Activated CD8-positive, alpha-beta memory T cell treated with anti-CD3 and anti-CD28 coated beads, Interleukin-2, amount 10 ng/mL, durations not matched to agents 7 days and 5 days (primary cell): Measurements from ENCODE around the gene COL18A1. TPM values are rescaled to one million over a fixed set of nuclear protein-coding genes. Genes with fewer than 3 reads are reported as not detected.

Experiments used
- ATAC-seq: fragments of 150-1000 bp; cut with Tn5 transposase; one replicate; pipeline ENCODE4 v1.10.0; 2021; ENCODE audit warnings: moderate library complexity
- CTCF ChIA-PET: fragments of 350-600 bp; sonication (Branson Sonifier 250); formaldehyde crosslinking; loops from one replicate; lab custom pipeline; 2021; ENCODE audit warnings: antibody characterized with exemption; lab: Charles Lee
- DNase-seq: peaks from one replicate; pipeline ENCODE4 v3.0.0-alpha.2; 2020
- H3K27ac Mint-ChIP-seq: one replicate; pipeline ENCODE4 v1.8.0; 2021; ENCODE audit warnings: mild to moderate bottlenecking, mixed read lengths
- H3K27me3 Mint-ChIP-seq: one replicate; pipeline ENCODE4 v1.8.0; 2021; ENCODE audit warnings: mixed read lengths
- H3K36me3 Mint-ChIP-seq: one replicate; pipeline ENCODE4 v1.8.0; 2021; ENCODE audit warnings: mild to moderate bottlenecking, mixed read lengths
- H3K4me1 Mint-ChIP-seq: one replicate; pipeline ENCODE4 v1.8.0; 2021; ENCODE audit warnings: mixed read lengths
- H3K4me3 Mint-ChIP-seq: one replicate; pipeline ENCODE4 v1.8.0; 2021; ENCODE audit warnings: mild to moderate bottlenecking, moderate library complexity, mixed read lengths
- H3K9me3 Mint-ChIP-seq: one replicate; pipeline ENCODE4 v1.8.0; 2022; ENCODE audit warnings: low read depth, mixed read lengths
- total RNA-seq, 2 experiments: library from RNA; stranded (reverse); gene quantifications; one replicate each; pipeline ENCODE4 v1.2.3, GENCODE V29; 2021

The COL18A1 gene
- total RNA-seq, 2 experiments from 2014 or later, result 5.2 to 7.3 TPM

DNA sequence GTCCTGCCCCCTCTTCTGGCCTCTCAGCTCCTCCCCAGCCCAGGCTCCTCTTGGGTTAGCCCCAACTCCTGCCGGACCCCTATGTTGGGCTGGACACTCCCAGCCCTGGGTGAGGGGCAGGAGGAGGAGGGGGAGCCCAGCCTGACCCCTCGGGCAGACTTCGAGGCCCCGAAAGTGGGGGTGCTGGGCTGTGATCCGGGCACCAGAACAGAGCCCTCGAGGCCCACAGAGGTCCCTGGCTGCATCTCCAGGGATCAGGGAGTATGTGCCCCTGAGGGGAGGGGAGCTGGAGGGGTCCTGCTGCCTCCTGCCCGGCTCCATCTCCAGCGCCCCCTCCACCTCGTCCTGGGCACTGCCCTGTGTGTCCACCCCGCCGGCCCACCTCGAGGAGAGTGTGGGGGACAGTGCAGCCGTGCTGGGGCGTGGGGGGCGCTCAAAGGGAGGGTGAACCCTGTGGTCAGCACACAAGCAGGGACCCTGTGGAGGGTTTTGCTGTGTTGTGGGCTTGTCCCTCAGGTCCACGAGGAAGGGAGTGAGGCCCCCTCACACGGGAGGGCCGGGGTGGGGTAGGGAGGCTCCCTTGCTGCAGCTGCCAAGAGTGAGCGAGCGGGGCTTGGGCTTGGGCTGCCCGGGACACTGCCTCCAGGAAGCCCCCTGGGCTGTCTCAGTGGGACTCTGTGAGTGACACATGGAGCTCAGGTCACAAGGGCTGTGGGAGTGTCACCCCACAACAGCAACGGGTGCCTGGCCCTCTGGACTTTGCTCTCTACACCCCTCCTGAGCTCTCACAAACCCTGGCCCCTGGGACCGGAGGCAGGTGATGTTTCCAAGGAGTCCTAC lies 54.4 kb downstream of the COL18A1 start:
- Mint-ChIP-seq H3K36me3 (no peaks in the 10 kb centered on the region), H3K4me1 (no peaks in the 10 kb centered on the region), H3K27me3 (peaks cover 14% of the 10 kb centered on the region), H3K9me3 (no peaks in the 10 kb centered on the region), H3K4me3 (no peak overlapping the region), H3K27ac (no peak overlapping the region)
- no peak for DNase-seq
- no peak for ATAC-seq
- CTCF ChIA-PET, result no interaction called here

DNA sequence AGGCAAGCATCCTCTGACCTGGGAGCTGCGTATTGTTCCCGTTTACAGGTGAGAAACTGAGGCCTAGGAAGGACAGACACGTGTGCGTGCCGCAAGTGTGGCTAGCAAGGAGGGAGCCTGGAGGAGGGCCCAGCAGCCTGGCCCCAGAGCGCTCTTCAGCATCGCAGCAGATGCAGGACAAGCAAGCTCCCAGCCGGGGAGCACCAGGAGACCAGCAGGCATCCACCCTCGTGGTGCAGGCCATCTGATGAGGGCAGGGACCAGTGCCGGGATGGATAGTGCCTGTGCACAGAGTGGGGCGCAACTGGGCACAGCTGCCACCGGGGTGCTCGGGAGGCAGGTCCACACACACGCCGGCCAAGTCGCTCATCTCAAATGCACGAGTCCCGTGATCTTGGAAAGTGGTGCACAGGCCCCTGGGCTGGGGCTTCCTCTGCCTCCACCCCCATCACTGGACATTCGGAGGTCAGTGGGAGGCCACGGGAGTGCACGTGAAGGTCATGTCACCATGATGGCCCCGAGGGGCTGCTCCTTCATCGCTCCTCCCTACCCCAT lies 55.1 kb downstream of the COL18A1 start:
- H3K4me1 Mint-ChIP-seq, result no peaks in the 10 kb centered on the region
- ATAC-seq, result no peak
- no peaks in the 10 kb centered on the region for H3K9me3 Mint-ChIP-seq
- CTCF ChIA-PET, result interaction anchor here (0.9 kb wide), 1 partner anchor 320 kb away, joined by 4 read pairs; no protein-coding TSS in a partner anchor
- no peak overlapping the region for H3K4me3 Mint-ChIP-seq
- peaks cover 14% of the 10 kb centered on the region for H3K27me3 Mint-ChIP-seq
- H3K27ac Mint-ChIP-seq, result no peak overlapping the region
- DNase-seq, result no peak
- no peaks in the 10 kb centered on the region for H3K36me3 Mint-ChIP-seq

DNA sequence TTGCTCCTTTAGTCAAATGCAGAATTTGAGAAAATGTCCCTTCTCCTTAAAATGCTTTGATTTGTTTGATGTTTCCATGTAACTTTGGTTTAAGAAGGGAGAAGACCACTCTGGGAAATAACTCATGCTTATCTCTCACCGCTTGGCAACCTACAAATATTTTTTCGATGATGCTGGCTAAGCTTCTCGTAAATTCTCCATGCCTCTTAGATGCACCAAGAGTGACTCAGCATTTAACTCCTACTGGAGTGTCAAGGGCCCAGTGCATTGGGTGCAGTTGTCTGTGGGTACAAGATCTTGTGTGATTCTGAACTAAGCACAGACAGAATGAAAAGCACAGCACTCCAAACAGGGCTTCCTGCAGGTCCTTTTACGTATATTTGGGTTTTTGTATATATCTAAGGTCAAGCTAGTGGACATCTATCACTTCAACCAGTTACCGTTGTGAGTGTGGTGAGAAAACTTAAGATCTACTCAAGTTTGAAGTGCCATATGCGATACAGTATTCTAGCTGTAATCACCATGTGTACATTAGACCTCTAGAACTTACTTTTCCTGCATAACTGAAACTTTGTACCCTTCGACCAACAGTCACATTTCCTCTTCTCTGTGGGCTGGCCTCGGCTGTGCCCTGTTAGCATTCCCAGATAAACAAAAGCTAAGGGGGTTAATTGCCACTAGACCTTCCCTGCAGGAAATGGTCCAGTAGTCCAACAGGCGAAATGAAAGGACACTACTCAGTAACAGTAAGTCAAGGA lies 55.8 kb downstream of the COL18A1 start:
- H3K27ac Mint-ChIP-seq, result no peak overlapping the region
- H3K9me3 Mint-ChIP-seq, result no peaks in the 10 kb centered on the region
- no peaks in the 10 kb centered on the region for H3K4me1 Mint-ChIP-seq
- H3K36me3 Mint-ChIP-seq, result no peaks in the 10 kb centered on the region
- DNase-seq (no peak), ATAC-seq (no peak)
- peaks cover 16% of the 10 kb centered on the region for H3K27me3 Mint-ChIP-seq
- no peak overlapping the region for H3K4me3 Mint-ChIP-seq
- CTCF ChIA-PET, result interaction anchor here (0.9 kb wide), 1 partner anchor 320 kb away, joined by 4 read pairs; no protein-coding TSS in a partner anchor

DNA sequence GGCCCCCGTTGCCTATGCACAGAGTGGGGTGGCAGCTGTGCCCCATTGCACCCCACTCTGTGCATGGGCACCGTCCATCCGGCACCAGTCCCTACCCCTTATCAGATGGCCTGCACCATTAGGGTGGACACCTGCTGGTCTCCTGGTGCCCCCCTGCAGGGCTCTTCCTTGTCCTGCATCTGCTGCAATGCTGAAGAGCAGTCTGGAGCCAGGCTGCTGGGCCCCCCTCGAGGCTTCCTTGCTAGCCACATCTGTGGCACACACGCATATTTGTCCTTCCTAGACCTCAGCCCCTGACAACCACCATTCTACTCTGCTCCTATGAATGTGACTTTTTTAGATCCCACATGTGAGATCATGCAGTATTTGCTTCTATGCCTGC lies 56.4 kb downstream of the COL18A1 start:
- Mint-ChIP-seq H3K9me3 (no peaks in the 10 kb centered on the region), H3K36me3 (no peaks in the 10 kb centered on the region), H3K27me3 (peaks cover 16% of the 10 kb centered on the region), H3K4me1 (no peaks in the 10 kb centered on the region), H3K4me3 (no peak overlapping the region), H3K27ac (no peak overlapping the region)
- no peak for ATAC-seq
- CTCF ChIA-PET, result no interaction called here
- no peak for DNase-seq

DNA sequence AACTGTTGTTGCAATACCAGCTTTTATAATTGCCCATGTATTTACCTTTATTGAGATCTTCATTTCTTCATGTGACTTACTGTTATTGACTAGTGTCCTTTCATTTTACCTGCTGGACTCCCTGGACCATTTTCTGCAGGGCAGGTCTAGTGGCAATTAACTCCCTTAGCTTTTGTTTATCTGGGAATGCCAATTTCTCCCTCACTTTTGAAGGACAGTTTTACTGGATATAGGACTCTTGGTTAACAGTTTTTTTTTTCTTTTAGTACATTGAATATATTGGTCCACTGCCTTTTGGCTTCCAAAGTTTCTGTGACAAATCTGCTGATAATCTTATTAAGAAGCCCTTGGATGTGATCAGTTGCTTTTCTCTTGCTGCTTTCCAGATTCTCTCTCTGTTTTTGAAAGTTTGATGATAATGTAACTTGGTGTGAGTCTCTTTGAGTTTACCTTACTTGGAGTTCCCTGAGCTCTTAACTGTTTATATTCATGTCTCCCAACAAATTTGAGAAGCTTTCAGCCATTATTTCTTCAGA lies 56.9 kb downstream of the COL18A1 start:
- CTCF ChIA-PET, result interaction anchor here (1.0 to 2.9 kb wide), 2 partner anchors 16 to 324 kb away, joined by 5 to 10 read pairs; no protein-coding TSS in a partner anchor
- H3K27ac Mint-ChIP-seq, result no peak overlapping the region
- no peaks in the 10 kb centered on the region for H3K4me1 Mint-ChIP-seq
- H3K27me3 Mint-ChIP-seq, result peaks cover 16% of the 10 kb centered on the region
- H3K9me3 Mint-ChIP-seq, result no peaks in the 10 kb centered on the region
- ATAC-seq (no peak), DNase-seq (no peak)
- no peaks in the 10 kb centered on the region for H3K36me3 Mint-ChIP-seq
- no peak overlapping the region for H3K4me3 Mint-ChIP-seq

DNA sequence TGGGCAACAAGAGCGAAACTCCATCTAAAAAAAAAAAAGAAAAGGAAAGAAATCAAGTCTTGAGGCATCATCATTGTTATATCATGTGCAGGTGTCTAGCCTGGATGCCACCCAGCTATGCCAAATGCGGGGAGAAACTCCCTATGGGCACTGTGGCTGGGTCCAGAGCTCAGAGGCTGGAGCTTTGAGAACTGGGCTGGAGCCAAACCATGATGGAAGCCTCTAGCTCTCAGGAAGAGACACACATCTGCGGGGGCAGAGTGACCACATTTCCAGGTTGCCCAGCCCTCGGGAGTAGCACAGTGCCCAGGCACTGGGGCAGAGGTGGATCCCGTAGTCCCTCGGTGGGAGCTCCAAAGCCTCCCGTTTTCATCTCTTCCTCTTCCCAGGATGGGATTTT lies 58.9 kb downstream of the COL18A1 start:
- CTCF ChIA-PET, result interaction anchor here (2.9 kb wide), 1 partner anchor 14 kb away, joined by 10 read pairs; no protein-coding TSS in a partner anchor
- H3K9me3 Mint-ChIP-seq, result no peaks in the 10 kb centered on the region
- H3K27ac Mint-ChIP-seq, result no peak overlapping the region
- no peak overlapping the region for H3K4me3 Mint-ChIP-seq
- H3K4me1 Mint-ChIP-seq, result no peaks in the 10 kb centered on the region
- ATAC-seq, result no peak
- peaks cover 16% of the 10 kb centered on the region for H3K27me3 Mint-ChIP-seq
- no peak for DNase-seq
- H3K36me3 Mint-ChIP-seq, result no peaks in the 10 kb centered on the region

DNA sequence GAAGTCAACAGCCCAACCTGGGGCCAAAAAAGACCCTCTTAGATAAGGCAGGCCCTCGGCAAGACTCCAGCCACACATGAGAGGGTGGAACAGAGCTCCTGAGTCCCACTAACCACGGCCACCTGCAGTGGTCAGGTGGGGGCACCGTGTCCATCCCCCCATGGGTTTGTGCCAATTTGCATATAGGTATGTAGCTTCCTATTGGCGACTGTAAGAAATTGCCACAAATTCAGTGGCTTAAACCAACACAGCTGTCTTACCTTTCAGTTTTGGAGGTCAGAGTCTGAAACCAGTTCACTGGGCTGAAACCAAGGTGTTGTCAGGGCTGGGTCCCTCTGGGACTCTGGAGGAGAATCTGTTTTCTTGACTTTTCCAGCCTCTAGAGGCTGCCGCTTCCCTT lies 59.3 kb downstream of the COL18A1 start:
- no peak for ATAC-seq
- no peak overlapping the region for H3K27ac Mint-ChIP-seq
- H3K9me3 Mint-ChIP-seq, result no peaks in the 10 kb centered on the region
- CTCF ChIA-PET, result interaction anchor here (2.9 kb wide), 1 partner anchor 14 kb away, joined by 10 read pairs; no protein-coding TSS in a partner anchor
- H3K4me1 Mint-ChIP-seq, result no peaks in the 10 kb centered on the region
- H3K4me3 Mint-ChIP-seq, result no peak overlapping the region
- DNase-seq, result no peak
- peaks cover 16% of the 10 kb centered on the region for H3K27me3 Mint-ChIP-seq
- no peaks in the 10 kb centered on the region for H3K36me3 Mint-ChIP-seq

DNA sequence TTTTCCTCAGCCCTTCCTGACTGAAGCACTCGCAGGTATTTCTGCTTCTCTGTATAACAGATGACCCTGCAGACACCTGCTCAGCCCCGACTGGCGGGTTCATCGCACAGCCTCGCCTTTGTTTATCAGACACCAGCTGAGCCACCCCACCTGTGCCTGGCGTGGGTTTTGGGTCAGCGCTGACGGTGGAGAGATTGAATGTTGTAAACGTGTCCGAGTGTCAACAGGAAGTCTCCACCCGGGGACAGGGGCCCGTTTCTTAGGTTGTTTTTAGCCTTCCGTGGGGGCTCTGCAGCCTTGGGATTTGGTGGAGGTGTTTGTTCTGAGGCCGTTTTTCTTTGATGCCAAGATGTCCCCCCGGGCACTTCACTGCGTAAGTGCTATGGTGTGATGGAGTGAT lies 60.1 kb downstream of the COL18A1 start:
- Mint-ChIP-seq H3K9me3 (no peaks in the 10 kb centered on the region), H3K4me3 (no peak overlapping the region), H3K4me1 (no peaks in the 10 kb centered on the region), H3K36me3 (no peaks in the 10 kb centered on the region), H3K27ac (no peak overlapping the region), H3K27me3 (peaks cover 16% of the 10 kb centered on the region)
- CTCF ChIA-PET, result no interaction called here
- ATAC-seq (no peak), DNase-seq (no peak)

DNA sequence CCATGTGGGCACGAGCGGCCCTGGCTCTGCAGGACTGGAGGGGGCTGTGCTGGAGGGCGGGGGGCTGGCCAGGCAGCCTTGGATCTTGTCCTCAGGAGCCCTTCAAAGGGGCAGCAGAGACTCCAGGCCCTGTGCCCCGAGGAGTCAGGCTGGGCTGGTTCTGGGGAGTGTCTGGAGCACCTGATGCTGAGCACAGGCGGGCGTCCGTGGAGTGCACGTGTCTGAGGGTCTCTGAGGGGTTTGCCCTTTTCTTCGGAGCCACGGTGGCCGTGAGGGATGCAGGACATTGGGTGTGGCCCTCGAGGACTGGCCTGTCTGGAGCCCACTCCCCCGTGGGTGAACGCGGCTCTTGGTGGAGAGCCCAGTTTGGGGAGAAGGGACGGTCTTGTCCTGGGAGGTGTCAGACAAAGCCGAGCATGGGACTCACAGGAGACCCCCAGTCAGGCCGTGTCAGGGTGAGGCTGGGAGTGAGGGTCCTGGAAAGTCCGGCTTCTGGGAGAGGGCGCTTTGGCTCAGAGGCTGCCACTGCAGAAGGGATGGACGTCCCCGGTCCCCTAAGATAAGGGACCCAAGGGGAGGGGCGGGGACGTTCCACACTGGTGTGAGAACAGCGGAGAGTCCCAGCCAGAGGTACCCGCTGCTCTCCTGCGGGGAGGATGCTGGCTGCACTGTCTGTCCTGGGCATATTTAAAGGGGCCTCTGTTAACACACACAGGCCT lies 60.8 kb downstream of the COL18A1 start:
- Mint-ChIP-seq H3K27ac (no peak overlapping the region), H3K4me3 (no peak overlapping the region), H3K36me3 (no peaks in the 10 kb centered on the region), H3K27me3 (peaks cover 16% of the 10 kb centered on the region), H3K4me1 (no peaks in the 10 kb centered on the region), H3K9me3 (no peaks in the 10 kb centered on the region)
- DNase-seq, result no peak
- CTCF ChIA-PET, result interaction anchor here (1.2 kb wide), 1 partner anchor 26 kb away, joined by 4 read pairs; no protein-coding TSS in a partner anchor
- no peak for ATAC-seq

DNA sequence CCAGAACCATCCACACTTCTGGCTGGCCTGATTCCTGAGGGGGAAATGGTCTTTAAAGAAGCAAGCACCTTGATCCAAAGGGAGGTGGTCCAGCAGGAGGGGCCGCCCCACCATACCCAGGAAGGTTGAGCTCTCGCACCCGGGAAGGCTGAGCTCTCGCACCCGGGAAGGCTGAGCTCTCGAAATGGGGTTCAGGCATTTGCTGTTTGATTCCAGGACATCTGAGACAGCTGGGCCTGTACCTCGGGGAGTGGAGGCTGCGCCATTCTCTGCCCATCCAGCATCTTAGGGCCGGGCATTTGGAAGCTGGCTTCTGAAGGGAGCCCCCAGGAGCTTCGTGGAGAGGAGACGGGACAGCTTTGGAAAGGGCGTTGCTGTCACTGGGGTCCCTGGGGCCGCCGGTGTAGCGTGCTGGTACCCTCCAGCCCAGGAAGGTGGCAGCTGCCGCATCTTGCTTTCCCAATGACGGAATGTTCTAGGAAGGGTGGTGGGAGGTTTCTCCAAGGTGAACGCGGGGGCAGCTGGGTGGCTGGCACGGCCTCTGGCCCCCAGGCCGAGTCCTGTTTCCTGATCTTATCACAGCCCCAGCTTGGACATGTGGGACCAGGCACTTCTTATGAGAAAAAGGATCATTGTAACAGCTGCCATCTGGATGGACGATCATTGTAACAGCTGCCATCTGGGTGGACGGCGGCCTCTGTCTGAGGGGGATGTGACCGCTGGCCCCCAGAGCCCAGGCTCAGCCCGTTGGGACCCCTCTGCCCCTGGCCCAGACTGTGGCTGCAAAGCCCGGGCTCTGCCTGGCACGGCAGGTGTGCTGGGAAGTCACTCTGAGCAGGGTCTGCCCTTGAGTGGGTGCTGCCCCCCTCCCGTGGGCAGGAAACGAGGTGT lies 61.6 kb downstream of the COL18A1 start:
- no peaks in the 10 kb centered on the region for H3K36me3 Mint-ChIP-seq
- peaks cover 2% of the 10 kb centered on the region for H3K4me1 Mint-ChIP-seq
- H3K4me3 Mint-ChIP-seq, result no peak overlapping the region
- DNase-seq (no peak), ATAC-seq (no peak)
- H3K27me3 Mint-ChIP-seq, result peaks cover 16% of the 10 kb centered on the region
- CTCF ChIA-PET, result interaction anchor here (1.2 to 1.3 kb wide), 2 partner anchors 12 to 26 kb away, joined by 4 read pairs; no protein-coding TSS in a partner anchor
- H3K9me3 Mint-ChIP-seq, result no peaks in the 10 kb centered on the region
- H3K27ac Mint-ChIP-seq, result no peak overlapping the region

DNA sequence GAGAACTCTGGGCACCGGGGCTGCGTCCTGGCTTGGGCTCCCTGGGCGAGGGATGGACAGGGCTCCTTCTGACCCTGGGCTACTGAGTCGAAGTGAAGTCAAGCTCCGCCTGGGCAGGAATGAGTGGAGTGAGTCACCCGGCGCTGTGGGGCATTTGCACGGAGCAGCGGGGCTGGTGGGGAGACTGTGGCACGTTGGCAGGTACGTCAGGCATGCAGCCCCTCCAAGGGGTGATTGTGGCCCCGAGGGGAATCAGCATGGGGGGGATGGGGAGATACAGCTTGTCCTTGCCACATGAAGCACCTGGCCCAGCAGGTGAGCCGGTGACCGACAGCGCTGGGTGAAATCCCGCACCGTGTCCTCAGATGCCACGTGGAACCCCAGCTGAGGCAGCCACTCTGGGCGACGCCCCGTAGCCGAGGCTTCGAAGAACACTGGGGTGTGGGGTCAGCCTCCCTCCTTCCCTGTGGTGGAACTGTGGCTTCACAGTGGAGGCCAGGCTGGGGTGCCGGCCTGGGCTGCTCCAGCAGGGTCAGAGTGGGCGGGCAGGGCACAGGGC lies 62.3 kb downstream of the COL18A1 start:
- H3K9me3 Mint-ChIP-seq, result no peaks in the 10 kb centered on the region
- H3K27ac Mint-ChIP-seq, result no peak overlapping the region
- no peak overlapping the region for H3K4me3 Mint-ChIP-seq
- CTCF ChIA-PET, result interaction anchor here (1.2 to 1.3 kb wide), 2 partner anchors 11 to 27 kb away, joined by 4 read pairs; no protein-coding TSS in a partner anchor
- no peaks in the 10 kb centered on the region for H3K36me3 Mint-ChIP-seq
- H3K4me1 Mint-ChIP-seq, result peaks cover 2% of the 10 kb centered on the region
- ATAC-seq, result no peak
- peaks cover 13% of the 10 kb centered on the region for H3K27me3 Mint-ChIP-seq
- DNase-seq, result no peak
